ENCODE data around the gene CRYBA1. TPM values are rescaled to one million over a fixed set of nuclear protein-coding genes. Genes with fewer than 3 reads are reported as not detected.
"Not testable (repeated sequence)": the region's sequence is repeated elsewhere in the genome, so short reads cannot be mapped to it uniquely, and the experiment has no call there.

The CRYBA1 gene
- total RNA-seq, 3 donors from 2014 or later: not detected

- no peak for TF ChIP-seq CTCF (IDR thresholded peaks at IDR 0.05)
- ATAC-seq: no peak
- intact Hi-C loops (cut with DNase I, micrococcal nuclease): no loop called here
Measured at GRCh38 chr17:29255926-29256522, 9.4 kb downstream of the CRYBA1 start.

GRCh38 chr17:29256735-29257466 lies 10.2 kb downstream of the CRYBA1 start:
- DNase-seq (no peak), ATAC-seq (no peak)
- no peak overlapping the region for H3K4me3 ChIP-seq
- no peaks in the 10 kb centered on the region for H3K9me3 ChIP-seq
- H3K4me1 ChIP-seq (ENCODE audit: low read depth): no peaks in the 10 kb centered on the region
- intact Hi-C loops (cut with DNase I, micrococcal nuclease): no loop called here
- no peak for TF ChIP-seq CTCF (IDR thresholded peaks at IDR 0.05)
- no peaks in the 10 kb centered on the region for H3K36me3 ChIP-seq (ENCODE audit: low read depth)

More at GRCh38 chr17:29255926-29256522, 9.4 kb downstream of the CRYBA1 start:
- H3K4me1 ChIP-seq (ENCODE audit: low read depth): no peaks in the 10 kb centered on the region
- no peak for DNase-seq
- H3K4me3 ChIP-seq: no peak overlapping the region
- no peaks in the 10 kb centered on the region for H3K9me3 ChIP-seq
- H3K36me3 ChIP-seq (ENCODE audit: low read depth): no peaks in the 10 kb centered on the region

GRCh38 chr17:29257756-29258155 lies 11.1 kb downstream of the CRYBA1 start:
- ATAC-seq: no peak
- no peaks in the 10 kb centered on the region for H3K9me3 ChIP-seq
- H3K36me3 ChIP-seq (ENCODE audit: low read depth): no peaks in the 10 kb centered on the region
- H3K4me3 ChIP-seq: no peak overlapping the region
- intact Hi-C loops (cut with DNase I, micrococcal nuclease): no loop called here
- TF ChIP-seq CTCF (IDR thresholded peaks at IDR 0.05): no peak
- H3K4me1 ChIP-seq (ENCODE audit: low read depth): no peaks in the 10 kb centered on the region
- DNase-seq: no peak

GRCh38 chr17:29263916-29264315 lies 17.3 kb downstream of the CRYBA1 start:
- intact Hi-C loops (cut with DNase I, micrococcal nuclease): no loop called here
- no peaks in the 10 kb centered on the region for H3K9me3 ChIP-seq
- H3K4me1 ChIP-seq (ENCODE audit: low read depth): no peaks in the 10 kb centered on the region
- H3K4me3 ChIP-seq: no peak overlapping the region
- no peak for DNase-seq
- TF ChIP-seq CTCF (IDR thresholded peaks at IDR 0.05): no peak
- no peaks in the 10 kb centered on the region for H3K36me3 ChIP-seq (ENCODE audit: low read depth)
- no peak for ATAC-seq

GRCh38 chr17:29271980-29272379 lies 25.3 kb downstream of the CRYBA1 start:
- intact Hi-C loops (cut with DNase I, micrococcal nuclease); H3K36me3 ChIP-seq (ENCODE audit: low read depth); H3K9me3 ChIP-seq; ATAC-seq; DNase-seq; H3K4me3 ChIP-seq; H3K4me1 ChIP-seq (ENCODE audit: low read depth): not testable (repeated sequence)

GRCh38 chr17:29273924-29274323 lies 27.3 kb downstream of the CRYBA1 start:
- Histone ChIP-seq H3K36me3 (ENCODE audit: low read depth) (no peaks in the 10 kb centered on the region), H3K9me3 (no peaks in the 10 kb centered on the region), H3K4me1 (ENCODE audit: low read depth) (peaks cover 13% of the 10 kb centered on the region), H3K4me3 (no peak overlapping the region)
- peak; percentile 78 for ATAC-seq
- intact Hi-C loops (cut with DNase I, micrococcal nuclease): no loop called here
- no peak for DNase-seq
- TF ChIP-seq CTCF (IDR thresholded peaks at IDR 0.05): no peak

Data from mucosa of descending colon (tissue), 3 donors.